Measurements from ENCODE around the gene KDM1B. TPM values are rescaled to one million over a fixed set of nuclear protein-coding genes. Genes with fewer than 3 reads are reported as not detected.
"Not testable (repeated sequence)": the region's sequence is repeated elsewhere in the genome, so short reads cannot be mapped to it uniquely, and the experiment has no call there.

Gene KDM1B
- total RNA-seq, 2 experiments from 2014 or later: 17.5 to 18.5 TPM

DNA sequence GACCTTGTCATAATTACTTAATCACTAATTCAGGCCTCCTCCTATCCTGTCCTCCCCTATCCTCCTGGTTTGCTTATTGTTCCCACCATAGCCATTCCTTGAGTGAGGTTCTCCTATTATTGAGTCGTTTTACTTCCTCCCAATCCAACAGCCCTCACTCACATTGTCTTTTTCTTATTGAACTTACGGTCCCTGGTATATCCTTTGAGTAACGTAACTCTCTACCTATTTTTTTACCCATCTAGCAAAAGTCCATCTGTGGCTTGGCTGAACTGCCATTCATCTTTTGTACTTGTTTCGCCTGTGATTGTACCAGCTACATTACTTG lies 66.0 kb downstream of the KDM1B start:
- CTCF ChIA-PET: no interaction called here
- peaks cover 46% of the 10 kb centered on the region for H3K36me3 Mint-ChIP-seq
- intact Hi-C loops (cut with micrococcal nuclease): no loop called here
- H3K27ac Mint-ChIP-seq: no peak overlapping the region
- POLR2A ChIA-PET: no interaction called here
- DNase-seq: no peak
- H3K27me3 Mint-ChIP-seq: no peaks in the 10 kb centered on the region
- no peaks in the 10 kb centered on the region for H3K4me1 Mint-ChIP-seq (ENCODE audit: low read depth)
- H3K9me3 Mint-ChIP-seq: no peaks in the 10 kb centered on the region
- H3K4me3 Mint-ChIP-seq: no peak overlapping the region

DNA sequence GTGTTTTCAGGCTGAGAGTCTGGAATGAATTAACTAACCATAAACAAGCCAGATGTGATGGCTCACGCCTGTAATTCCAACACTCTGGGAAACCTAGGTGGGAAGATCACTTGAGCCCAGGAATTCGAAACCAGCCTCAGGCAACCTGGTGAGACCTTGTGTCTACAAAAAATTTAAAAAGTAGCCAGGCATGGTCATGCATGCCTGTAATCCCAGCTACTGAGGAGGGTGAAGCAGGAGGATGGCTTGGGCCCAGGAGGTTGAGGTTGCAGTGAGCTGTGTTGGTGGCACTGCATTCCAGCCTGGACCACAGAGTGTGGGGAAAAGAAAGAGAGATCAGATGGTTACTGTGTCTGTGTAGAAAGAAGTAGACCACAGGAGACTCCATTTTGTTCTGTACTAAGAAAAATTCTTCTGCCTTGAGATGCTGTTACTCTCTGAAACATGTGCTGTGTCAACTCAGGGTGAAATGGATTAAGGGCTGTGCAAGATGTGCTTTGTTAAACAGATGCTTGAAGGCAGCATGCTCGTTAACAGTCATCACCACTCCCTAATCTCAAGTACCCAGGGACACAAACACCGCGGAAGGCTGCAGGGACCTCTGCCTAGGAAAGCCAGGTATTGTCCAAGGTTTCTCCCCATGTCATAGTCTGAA lies 71.4 kb downstream of the KDM1B start:
- H3K27ac Mint-ChIP-seq; H3K27me3 Mint-ChIP-seq; CTCF ChIA-PET; H3K4me3 Mint-ChIP-seq; DNase-seq; intact Hi-C loops (cut with micrococcal nuclease); POLR2A ChIA-PET; H3K4me1 Mint-ChIP-seq (ENCODE audit: low read depth): not testable (repeated sequence)
- Mint-ChIP-seq H3K9me3 (peaks cover 22% of the 10 kb centered on the region), H3K36me3 (peaks cover 61% of the 10 kb centered on the region)

DNA sequence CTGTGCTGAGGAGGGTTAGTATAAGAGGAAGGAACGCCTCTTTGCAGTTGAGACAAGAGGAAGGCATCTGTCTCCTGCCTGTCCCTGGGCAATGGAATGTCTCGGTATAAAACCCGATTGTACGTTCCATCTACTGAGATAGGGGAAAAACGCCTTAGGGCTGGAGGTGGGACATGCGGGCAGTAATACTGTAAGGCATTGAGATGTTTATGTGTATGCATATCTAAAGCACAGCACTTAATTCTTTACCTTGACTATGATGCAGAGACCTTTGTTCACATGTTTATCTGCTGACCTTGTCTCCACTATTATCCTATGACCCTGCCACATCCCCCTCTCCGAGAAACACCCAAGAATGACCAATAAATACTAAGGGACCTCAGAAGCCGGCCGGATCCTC lies 71.9 kb downstream of the KDM1B start:
- Mint-ChIP-seq H3K9me3 (peaks cover 28% of the 10 kb centered on the region), H3K36me3 (peaks cover 63% of the 10 kb centered on the region)
- H3K4me3 Mint-ChIP-seq; H3K4me1 Mint-ChIP-seq (ENCODE audit: low read depth); H3K27me3 Mint-ChIP-seq; intact Hi-C loops (cut with micrococcal nuclease); CTCF ChIA-PET; H3K27ac Mint-ChIP-seq; DNase-seq; POLR2A ChIA-PET: not testable (repeated sequence)

DNA sequence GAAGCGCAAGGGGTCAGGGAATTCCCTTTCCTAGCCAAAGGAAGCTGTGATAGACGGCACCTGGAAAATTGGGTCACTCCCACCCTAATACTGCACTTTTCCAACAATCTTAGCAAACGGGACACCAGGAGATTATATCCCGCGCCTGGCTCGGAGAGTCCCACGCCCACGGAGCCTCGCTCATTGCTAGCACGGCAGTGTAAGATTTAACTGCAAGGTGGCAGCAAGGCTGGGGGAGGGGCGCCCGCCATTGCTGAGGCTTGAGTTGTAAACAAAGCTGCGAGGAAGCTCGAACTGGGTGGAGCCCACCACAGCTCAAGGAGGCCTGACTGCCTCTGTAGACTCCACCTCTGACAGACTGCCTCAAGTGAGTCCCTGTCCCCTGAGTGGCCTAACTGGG lies 73.4 kb downstream of the KDM1B start:
- CTCF ChIA-PET; H3K4me1 Mint-ChIP-seq (ENCODE audit: low read depth); POLR2A ChIA-PET; H3K4me3 Mint-ChIP-seq; H3K27ac Mint-ChIP-seq; intact Hi-C loops (cut with micrococcal nuclease); DNase-seq; H3K27me3 Mint-ChIP-seq: not testable (repeated sequence)
- Mint-ChIP-seq H3K9me3 (peaks cover 39% of the 10 kb centered on the region), H3K36me3 (peaks cover 71% of the 10 kb centered on the region)

DNA sequence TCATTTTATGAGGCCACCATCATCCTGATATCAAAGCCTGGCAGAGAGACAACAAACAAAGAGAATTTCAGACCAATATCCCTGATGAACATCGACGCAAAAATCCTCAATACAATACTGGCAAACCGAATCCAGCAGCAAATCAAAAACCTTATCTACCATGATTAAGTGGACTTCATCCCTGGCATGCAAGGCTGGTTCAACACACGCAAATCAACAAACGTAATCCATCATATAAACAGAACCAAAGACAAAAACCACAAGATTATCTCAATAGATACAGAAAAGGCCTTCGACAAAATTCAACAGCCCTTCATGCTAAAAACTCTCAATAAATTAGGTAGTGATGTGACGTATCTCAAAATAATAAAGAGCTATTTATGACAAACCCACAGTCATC lies 76.6 kb downstream of the KDM1B start:
- intact Hi-C loops (cut with micrococcal nuclease); H3K4me1 Mint-ChIP-seq (ENCODE audit: low read depth); H3K27me3 Mint-ChIP-seq; POLR2A ChIA-PET; H3K27ac Mint-ChIP-seq; DNase-seq; CTCF ChIA-PET; H3K4me3 Mint-ChIP-seq: not testable (repeated sequence)
- Mint-ChIP-seq H3K36me3 (peaks cover 90% of the 10 kb centered on the region), H3K9me3 (peaks cover 49% of the 10 kb centered on the region)

DNA sequence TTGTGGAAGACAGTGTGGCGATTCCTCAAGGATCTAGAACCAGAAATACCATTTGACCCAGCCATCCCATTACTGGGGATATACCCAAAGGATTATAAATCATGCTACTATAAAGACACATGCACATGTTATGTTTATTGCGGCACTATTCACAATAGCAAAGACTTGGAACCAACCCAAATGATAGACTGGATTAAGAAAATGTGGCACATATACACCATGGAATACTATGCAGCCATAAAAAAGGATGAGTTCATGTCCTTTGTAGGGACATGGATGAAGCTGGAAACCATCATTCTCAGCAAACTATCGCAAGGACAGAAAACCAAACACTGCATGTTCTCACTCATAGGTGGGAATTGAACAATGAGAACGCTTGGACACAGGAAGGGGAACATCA lies 78.5 kb downstream of the KDM1B start:
- Mint-ChIP-seq H3K9me3 (peaks cover 49% of the 10 kb centered on the region), H3K36me3 (peaks cover 86% of the 10 kb centered on the region)
- POLR2A ChIA-PET; H3K4me1 Mint-ChIP-seq (ENCODE audit: low read depth); H3K27me3 Mint-ChIP-seq; H3K27ac Mint-ChIP-seq; intact Hi-C loops (cut with micrococcal nuclease); DNase-seq; H3K4me3 Mint-ChIP-seq; CTCF ChIA-PET: not testable (repeated sequence)

DNA sequence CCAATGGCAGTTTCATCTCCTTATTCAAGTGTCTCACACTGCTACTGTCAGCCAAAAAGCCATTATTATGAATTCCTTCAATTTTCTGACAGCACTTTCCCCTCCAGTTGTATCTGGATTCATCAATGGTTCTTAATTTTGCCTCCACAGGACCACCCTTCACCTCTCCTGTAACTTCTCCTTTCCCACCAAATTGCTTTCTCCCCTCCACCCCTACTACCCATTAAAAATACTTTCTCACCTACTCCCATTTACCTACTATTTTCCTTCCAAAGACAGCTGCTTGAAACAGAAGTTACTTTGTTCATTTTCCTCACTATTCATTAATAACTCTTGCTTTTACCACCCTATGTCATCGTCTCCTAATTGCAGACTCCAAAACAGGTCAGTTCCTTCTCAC lies 79.3 kb downstream of the KDM1B start:
- intact Hi-C loops (cut with micrococcal nuclease): no loop called here
- ChIA-PET CTCF (no interaction called here), POLR2A (no interaction called here)
- peaks cover 8% of the 10 kb centered on the region for H3K4me1 Mint-ChIP-seq (ENCODE audit: low read depth)
- no peak for DNase-seq
- H3K27me3 Mint-ChIP-seq: no peaks in the 10 kb centered on the region
- H3K9me3 Mint-ChIP-seq: peaks cover 44% of the 10 kb centered on the region
- H3K36me3 Mint-ChIP-seq: peaks cover 81% of the 10 kb centered on the region
- H3K4me3 Mint-ChIP-seq: no peak overlapping the region
- no peak overlapping the region for H3K27ac Mint-ChIP-seq

DNA sequence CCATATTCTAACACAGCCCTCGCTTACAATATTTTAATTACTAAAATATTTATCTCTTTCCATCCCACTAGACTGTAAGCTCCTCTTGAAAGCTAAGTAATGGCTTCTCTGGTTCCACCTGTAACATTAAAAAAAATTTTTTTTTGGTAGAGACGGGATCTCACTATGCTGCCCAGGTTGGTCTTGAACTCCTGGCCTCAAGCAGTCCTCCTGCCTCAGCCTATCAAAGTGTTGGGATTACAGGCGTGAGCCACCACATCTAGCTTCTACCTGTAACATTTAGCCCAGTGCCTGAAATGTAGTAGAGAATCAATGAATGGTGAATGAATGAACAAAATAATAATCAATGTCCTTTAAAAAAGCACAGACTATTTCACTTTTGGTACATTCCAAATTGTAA lies 80.3 kb downstream of the KDM1B start:
- Mint-ChIP-seq H3K9me3 (peaks cover 38% of the 10 kb centered on the region), H3K27me3 (no peaks in the 10 kb centered on the region), H3K36me3 (peaks cover 73% of the 10 kb centered on the region), H3K27ac (no peak overlapping the region), H3K4me1 (ENCODE audit: low read depth) (peaks cover 7% of the 10 kb centered on the region), H3K4me3 (no peak overlapping the region)
- ChIA-PET POLR2A (no interaction called here), CTCF (no interaction called here)
- intact Hi-C loops (cut with micrococcal nuclease): no loop called here
- no peak for DNase-seq

DNA sequence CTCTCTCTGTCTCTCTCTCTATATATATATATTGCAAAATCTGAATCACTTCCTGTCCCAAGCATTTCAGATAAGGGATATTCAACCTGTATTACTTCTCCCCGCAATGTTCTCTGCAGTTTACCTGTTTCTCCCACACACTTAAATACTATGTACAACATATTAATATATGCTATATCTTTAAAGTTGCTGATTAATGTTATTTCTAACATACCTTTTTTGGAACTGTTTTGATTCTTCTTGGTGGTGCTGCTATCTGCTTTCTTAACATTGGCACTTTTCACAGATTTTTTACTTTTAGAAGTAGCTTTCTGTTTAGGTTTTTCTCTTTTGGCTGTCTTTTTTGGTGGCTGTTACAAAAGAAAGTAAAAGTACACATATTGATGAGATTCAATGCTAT lies 81.9 kb downstream of the KDM1B start:
- Mint-ChIP-seq H3K36me3 (peaks cover 68% of the 10 kb centered on the region), H3K27ac (no peak overlapping the region), H3K27me3 (no peaks in the 10 kb centered on the region), H3K4me1 (ENCODE audit: low read depth) (peaks cover 20% of the 10 kb centered on the region), H3K4me3 (no peak overlapping the region), H3K9me3 (peaks cover 21% of the 10 kb centered on the region)
- intact Hi-C loops (cut with micrococcal nuclease): no loop called here
- ChIA-PET POLR2A (no interaction called here), CTCF (no interaction called here)
- DNase-seq: no peak

DNA sequence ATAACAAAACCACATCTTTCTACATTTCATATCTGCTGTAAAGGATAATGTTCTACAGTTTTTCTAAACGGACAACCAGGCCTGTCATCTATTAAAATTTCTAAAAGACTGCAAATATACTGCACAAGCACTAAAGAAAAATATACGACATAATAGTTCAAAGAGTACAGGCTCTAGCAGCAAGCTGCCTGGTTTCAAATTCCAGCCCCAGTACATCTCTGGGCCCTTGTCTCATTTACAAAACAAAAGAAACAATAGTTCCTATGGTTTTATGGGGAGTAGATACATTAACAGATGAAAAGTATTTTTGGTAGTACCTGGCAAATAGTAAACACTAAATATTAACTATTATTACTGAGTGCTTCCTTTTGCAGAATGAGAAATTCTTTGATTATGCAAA lies 85.0 kb downstream of the KDM1B start:
- no peak for DNase-seq
- Mint-ChIP-seq H3K4me1 (ENCODE audit: low read depth) (peaks cover 41% of the 10 kb centered on the region), H3K36me3 (peaks cover 66% of the 10 kb centered on the region), H3K27ac (no peak overlapping the region), H3K9me3 (no peaks in the 10 kb centered on the region), H3K4me3 (no peak overlapping the region), H3K27me3 (no peaks in the 10 kb centered on the region)
- ChIA-PET CTCF (no interaction called here), POLR2A (no interaction called here)
- intact Hi-C loops (cut with micrococcal nuclease): no loop called here

DNA sequence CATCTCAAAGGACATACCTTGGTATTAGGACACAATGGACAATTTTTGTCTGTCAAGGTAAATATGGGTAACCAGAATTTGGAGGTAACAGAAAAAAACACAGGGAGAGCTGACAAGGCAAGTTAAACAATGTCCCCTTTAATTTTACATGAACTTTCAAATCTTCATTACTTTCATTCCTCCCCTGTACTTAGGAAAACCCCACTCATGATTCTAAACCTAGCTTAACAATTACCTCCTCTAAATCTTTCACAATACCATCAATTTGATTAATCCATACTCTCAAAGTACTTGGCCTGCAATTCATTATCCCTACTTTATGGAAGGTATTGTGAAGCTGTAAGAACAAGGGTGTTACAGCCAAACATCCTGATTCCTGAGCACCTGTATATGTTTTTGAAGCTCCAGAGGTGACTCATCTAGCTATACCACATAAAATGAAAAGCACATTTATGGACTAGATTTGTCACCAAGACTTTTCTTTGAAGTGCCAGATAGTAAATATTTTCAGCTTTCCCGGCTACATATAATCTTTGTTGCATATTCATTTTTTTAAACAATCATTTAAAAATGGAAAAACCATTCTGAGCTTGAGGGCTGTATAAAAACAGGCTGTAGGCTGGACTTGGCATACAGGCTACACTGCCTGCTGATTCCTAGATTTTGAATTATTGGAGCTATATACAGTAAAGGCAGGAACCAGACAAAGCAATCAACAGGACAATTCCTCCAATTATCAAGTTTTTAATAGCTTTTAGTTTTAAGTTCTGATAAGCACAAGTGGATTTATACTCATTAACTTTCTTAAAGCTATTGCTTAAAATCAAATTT lies 86.2 kb downstream of the KDM1B start:
- Mint-ChIP-seq H3K27me3 (no peaks in the 10 kb centered on the region), H3K36me3 (peaks cover 66% of the 10 kb centered on the region), H3K9me3 (no peaks in the 10 kb centered on the region), H3K4me1 (ENCODE audit: low read depth) (peaks cover 51% of the 10 kb centered on the region), H3K27ac (peak overlapping the region; percentile 30), H3K4me3 (no peak overlapping the region)
- POLR2A ChIA-PET: interaction anchor here (1.6 kb wide), 1 partner anchor 23 kb away, joined by 4 read pairs; the partner anchor contains the start of gene DEK
- CTCF ChIA-PET: interaction anchor here (1.1 kb wide), 1 partner anchor 18 kb away, joined by 3 read pairs; no protein-coding TSS in a partner anchor
- intact Hi-C loops (cut with micrococcal nuclease): no loop called here
- DNase-seq: no peak

DNA sequence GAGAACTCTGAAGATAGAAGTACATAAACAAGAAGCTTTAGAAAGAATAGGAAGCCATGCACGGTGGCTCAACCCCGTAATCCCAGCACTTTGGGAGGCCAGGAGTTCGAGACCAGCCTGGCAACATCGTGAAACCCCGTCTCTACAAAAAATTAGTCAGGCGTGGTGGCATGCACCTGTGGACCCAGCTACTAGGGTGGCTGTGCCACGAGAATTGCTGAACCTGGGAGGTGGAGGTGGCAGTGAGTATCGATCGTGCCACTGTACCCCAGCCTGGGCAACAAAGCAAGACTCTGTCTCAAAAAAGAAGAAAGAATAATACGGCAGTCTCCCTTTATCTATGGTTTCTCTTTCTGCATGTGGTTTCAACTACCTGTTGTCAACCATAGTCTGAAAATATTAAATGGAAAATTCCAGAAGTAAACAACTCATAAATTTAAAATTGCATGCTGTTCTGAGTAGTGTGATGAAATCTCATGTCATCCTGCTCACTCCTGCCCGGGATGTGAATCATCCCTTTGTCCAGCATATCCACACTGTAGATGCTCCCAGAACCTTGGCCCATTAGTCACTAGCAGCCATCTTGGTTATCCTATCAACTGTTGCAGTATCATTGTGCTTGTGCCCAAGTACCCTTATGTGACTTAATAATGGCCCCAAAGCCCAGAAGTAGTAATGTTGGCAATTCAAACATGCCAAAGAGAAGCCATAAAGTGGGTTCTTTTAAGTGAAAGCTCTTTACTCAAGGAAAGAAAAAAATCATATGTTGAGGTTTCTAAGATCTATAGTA lies 87.0 kb downstream of the KDM1B start:
- Mint-ChIP-seq H3K27me3 (no peaks in the 10 kb centered on the region), H3K4me3 (no peak overlapping the region), H3K36me3 (peaks cover 71% of the 10 kb centered on the region), H3K4me1 (ENCODE audit: low read depth) (peaks cover 57% of the 10 kb centered on the region), H3K9me3 (no peaks in the 10 kb centered on the region), H3K27ac (peak overlapping the region; percentile 64)
- CTCF ChIA-PET: interaction anchor here (1.1 kb wide), 1 partner anchor 17 kb away, joined by 3 read pairs; no protein-coding TSS in a partner anchor
- no peak for DNase-seq
- POLR2A ChIA-PET: interaction anchor here (1.6 kb wide), 1 partner anchor 22 kb away, joined by 4 read pairs; the partner anchor contains the start of gene DEK
- intact Hi-C loops (cut with micrococcal nuclease): no loop called here
